ENCODE measurements around the gene ASB18.

DNA sequence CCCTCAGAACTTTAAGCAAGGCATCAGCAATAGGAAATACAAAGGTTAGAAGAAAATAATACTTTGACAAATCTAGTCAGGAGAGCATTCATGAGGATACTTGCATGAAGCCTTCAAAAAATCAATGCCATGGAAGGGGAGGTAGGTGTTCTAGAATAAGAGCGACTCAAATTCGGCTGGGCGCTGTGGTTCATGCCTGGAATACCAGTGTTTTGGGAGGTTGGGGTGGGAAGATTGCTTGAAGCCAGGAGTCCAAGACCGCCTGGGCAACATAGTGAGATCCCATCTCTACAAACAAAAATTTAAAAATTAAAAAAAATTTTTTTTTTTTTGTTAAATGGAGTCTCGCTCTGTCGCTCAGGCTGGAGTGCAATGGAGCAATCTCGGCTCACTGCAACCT is 117.8 kb downstream of the ASB18 start:
- TF ChIP-seq CTCF (IDR thresholded peaks at IDR 0.05) = no peak
- no peak for TF ChIP-seq EZH2 (IDR thresholded peaks at IDR 0.05)
- TF ChIP-seq EZH2phosphoT487 (IDR thresholded peaks at IDR 0.05) = no peak

All from neural progenitor cell (in vitro differentiated cells).